PFSK-1 (cell line): ENCODE results near the gene PRKAR1A.

ENCODE experiments used
- FOXP2 ChIP-seq: optimal IDR thresholded peaks from 2 replicates; pipeline ENCODE3; 2011; ENCODE audit warnings: borderline replicate concordance, control low read depth, inconsistent platforms; ENCODE audit not compliant: insufficient read depth; ENCODE audit errors: extremely low read length, extremely low read depth
- POLR2AphosphoS5 ChIP-seq: IDR thresholded peaks from 2 replicates; pipeline ENCODE4 v1.6.1; 2012; ENCODE audit warnings: low read depth, mild to moderate bottlenecking, control low read depth, low read length, moderate library complexity
- REST ChIP-seq, 2 experiments: IDR thresholded peaks; 2 replicates each; pipeline versions ENCODE4 v1.6.1 to v1.8.0; 2011 to 2012; ENCODE audit warnings: low read depth in 2 of 2, low read length in 2 of 2, control low read depth in 1 of 2, inconsistent platforms in 1 of 2, mild to moderate bottlenecking in 1 of 2, moderate library complexity in 1 of 2; ENCODE audit not compliant: insufficient read depth in 1 of 2
- SIN3A ChIP-seq: IDR thresholded peaks from 2 replicates; pipeline ENCODE4 v1.6.1; 2012; ENCODE audit warnings: mild to moderate bottlenecking, low read length, moderate library complexity, borderline replicate concordance; ENCODE audit not compliant: insufficient read depth
- TAF1 ChIP-seq: IDR thresholded peaks from 2 replicates; pipeline ENCODE4 v1.6.1; 2012; ENCODE audit warnings: low read length, control low read depth, borderline replicate concordance; ENCODE audit not compliant: insufficient read depth

The PRKAR1A gene

GRCh38 chr17:68526548-68526947 is 14.3 kb downstream of the PRKAR1A start:
- TF ChIP-seq SIN3A (no peak), POLR2AphosphoS5 (no peak)

GRCh38 chr17:68527314-68527713 is 15.1 kb downstream of the PRKAR1A start:
- TF ChIP-seq POLR2AphosphoS5 (no peak), FOXP2 (no peak), REST (IDR thresholded peaks at IDR 0.05; ENCODE audit: insufficient read depth in 1 of 2, low read depth in 2 of 2, low read length in 2 of 2) (no peak), TAF1 (no peak), SIN3A (no peak)

- TF ChIP-seq REST (IDR thresholded peaks at IDR 0.05; ENCODE audit: insufficient read depth in 1 of 2, low read depth in 2 of 2, low read length in 2 of 2) (no peak), POLR2AphosphoS5 (no peak), FOXP2 (no peak), TAF1 (no peak), SIN3A (no peak)
These were observed 19.0 kb downstream of the PRKAR1A start for GRCh38 chr17:68531252-68531651.

GRCh38 chr17:68532826-68533225 is 20.6 kb downstream of the PRKAR1A start:
- TF ChIP-seq FOXP2 (no peak), REST (IDR thresholded peaks at IDR 0.05; ENCODE audit: insufficient read depth in 1 of 2, low read depth in 2 of 2, low read length in 2 of 2) (no peak), TAF1 (no peak), POLR2AphosphoS5 (no peak), SIN3A (no peak)

- TF ChIP-seq TAF1 (no peak), FOXP2 (no peak), SIN3A (no peak)
These were observed 21.9 kb downstream of the PRKAR1A start for GRCh38 chr17:68533887-68534694.

- TF ChIP-seq POLR2AphosphoS5 (no peak), FOXP2 (no peak), TAF1 (no peak), REST (IDR thresholded peaks at IDR 0.05; ENCODE audit: insufficient read depth in 1 of 2, low read depth in 2 of 2, low read length in 2 of 2) (no peak), SIN3A (no peak)
These were observed 22.5 kb downstream of the PRKAR1A start for GRCh38 chr17:68534695-68535088.
